Esophagus squamous epithelium (tissue), 4 donors: Measurements from ENCODE around the gene LGALS12.

Experiments used
- CTCF ChIP-seq, 6 experiments: fragments of 450-650 bp in 4 of 6; fragments of 200-600 bp in 2 of 6; sonication (generic) in 2 of 6; IDR thresholded peaks; one replicate each; pipeline ENCODE4 v1.5.1; 2016 to 2019; ENCODE audit warnings: antibody characterized with exemption in 6 of 6, mild to moderate bottlenecking in 4 of 6, moderate library complexity in 4 of 6
- POLR2A ChIP-seq, 4 donors: fragments of 450-650 bp; IDR thresholded peaks; one replicate each; pipeline ENCODE4 v1.6.1; 2017; ENCODE audit warnings: antibody characterized with exemption in 4 of 4, mild to moderate bottlenecking in 4 of 4, moderate library complexity in 3 of 4

GRCh38 chr11:63494975-63495374 is 10.9 kb upstream of the LGALS12 start:
- no peak for TF ChIP-seq POLR2A (IDR thresholded peaks at IDR 0.05)
- TF ChIP-seq CTCF (IDR thresholded peaks at IDR 0.05) = no peak
